ENCODE results near the gene ZNF263. TPM values are rescaled to one million over a fixed set of nuclear protein-coding genes. Genes with fewer than 3 reads are reported as not detected.

Gene ZNF263
- total RNA-seq, 1 experiment from 2014 or later: 106 TPM

- DNase-seq (ENCODE audit: low spot score): no peak
Observed at GRCh38 chr16:3317315-3317999, 34.2 kb downstream of the ZNF263 start.

DNA sequence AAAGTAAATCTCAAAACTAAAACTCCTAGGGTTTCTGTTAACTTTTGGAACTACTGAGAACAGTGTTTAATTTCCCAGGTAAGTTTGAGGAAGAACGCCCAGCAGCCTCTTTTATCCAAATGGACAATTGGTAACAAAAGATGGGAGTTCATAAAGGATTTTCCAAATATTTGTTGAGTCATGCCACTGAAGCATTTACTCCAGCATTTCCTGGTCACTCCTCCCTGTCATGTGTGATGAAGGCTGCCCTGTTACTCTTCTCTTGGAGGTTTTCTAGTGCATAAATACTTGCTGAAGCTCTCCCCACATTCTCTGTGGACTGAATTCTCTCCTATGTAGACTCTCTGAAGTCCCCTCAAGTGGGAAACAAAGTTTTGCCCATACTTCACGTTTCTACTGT lies 38.5 kb downstream of the ZNF263 start:
- DNase-seq (ENCODE audit: low spot score): no peak

GRCh38 chr16:3327514-3327913 lies 44.2 kb downstream of the ZNF263 start:
- DNase-seq (ENCODE audit: low spot score): no peak

DNA sequence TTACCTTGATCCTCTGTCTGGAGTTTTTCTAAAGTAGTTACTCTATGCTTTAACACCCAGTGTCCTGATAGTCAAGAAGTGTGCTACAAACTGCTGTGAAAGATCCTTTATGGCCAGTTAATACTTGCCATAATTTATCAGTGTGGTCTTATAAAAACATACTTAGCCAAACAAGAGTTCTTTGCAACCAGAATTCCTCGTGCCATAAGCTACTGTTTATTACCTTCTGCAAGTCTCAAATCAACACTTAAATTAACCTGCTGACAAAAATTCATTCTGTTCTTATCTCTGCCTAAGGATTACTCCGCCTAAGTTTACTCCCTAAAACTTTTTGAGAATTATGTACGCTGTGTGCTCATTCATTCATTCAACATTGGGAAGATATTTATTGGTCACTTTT lies 44.8 kb downstream of the ZNF263 start:
- DNase-seq (ENCODE audit: low spot score): no peak

DNA sequence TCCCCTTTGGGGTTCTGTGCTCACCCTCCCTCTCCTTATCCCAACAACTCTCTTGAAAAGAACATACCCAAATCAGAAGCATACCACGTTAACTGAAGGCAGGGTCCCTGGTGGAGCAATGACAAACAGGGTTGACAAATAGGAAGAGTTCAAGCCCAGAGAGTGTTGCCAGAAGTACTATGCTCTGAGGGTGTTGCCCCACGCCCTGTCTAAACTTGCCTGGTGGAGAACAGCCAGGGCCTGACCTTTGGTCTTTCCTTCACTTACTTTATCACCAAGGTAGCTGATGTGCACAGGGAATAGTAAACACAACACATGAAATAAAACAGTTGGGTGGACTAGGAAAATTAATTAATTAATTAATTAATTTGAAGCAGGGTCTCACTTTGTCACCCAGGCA lies 45.4 kb downstream of the ZNF263 start:
- DNase-seq (ENCODE audit: low spot score): no peak

Other genes with a start within 250 kb of the ZNF263 start
- 40.5 and 50.1 TPM in 2 replicates for gene BICDL2, start 246.5 kb upstream of the ZNF263 start, total RNA-seq (2014; rRNA removed; shearing (Covaris generic))
- 0.05 TPM in 1 of 2 replicates, not detected in the other for gene MMP25, start 236.9 kb upstream of the ZNF263 start, total RNA-seq (2014; rRNA removed; shearing (Covaris generic))
- gene IL32, start 217.9 kb upstream of the ZNF263 start, total RNA-seq (2014; rRNA removed; shearing (Covaris generic)): 5.0 and 8.5 TPM in 2 replicates
- not detected in 2 replicates for gene ZSCAN10, start 184.2 kb upstream of the ZNF263 start, total RNA-seq (2014; rRNA removed; shearing (Covaris generic))
- gene ZNF205, start 170.9 kb upstream of the ZNF263 start, total RNA-seq (2014; rRNA removed; shearing (Covaris generic)): 26.7 and 33.3 TPM in 2 replicates
- gene ZNF213, start 148.5 kb upstream of the ZNF263 start, total RNA-seq (2014; rRNA removed; shearing (Covaris generic)): 5.8 and 7.2 TPM in 2 replicates
- not detected in 2 replicates for gene OR1F1, start 95.3 kb upstream of the ZNF263 start, total RNA-seq (2014; rRNA removed; shearing (Covaris generic))
- gene ZNF200, start 48.3 kb upstream of the ZNF263 start, total RNA-seq (2014; rRNA removed; shearing (Covaris generic)): 5.6 and 8.6 TPM in 2 replicates
- 0.13 TPM in 1 of 2 replicates, not detected in the other for gene MEFV, start 26.9 kb upstream of the ZNF263 start, total RNA-seq (2014; rRNA removed; shearing (Covaris generic))
- not detected in 2 replicates for gene TIGD7, start 21.9 kb downstream of the ZNF263 start, total RNA-seq (2014; rRNA removed; shearing (Covaris generic))
- gene ZNF75A, start 22.0 kb downstream of the ZNF263 start, total RNA-seq (2014; rRNA removed; shearing (Covaris generic)): 0.41 and 0.91 TPM in 2 replicates
- gene OR2C1, start 72.4 kb downstream of the ZNF263 start, total RNA-seq (2014; rRNA removed; shearing (Covaris generic)): not detected in 2 replicates
- gene ZSCAN32, start 117.5 kb downstream of the ZNF263 start, total RNA-seq (2014; rRNA removed; shearing (Covaris generic)): 9.0 and 9.8 TPM in 2 replicates
- gene ZNF174, start 117.7 kb downstream of the ZNF263 start, total RNA-seq (2014; rRNA removed; shearing (Covaris generic)): 6.6 and 13.9 TPM in 2 replicates
- gene ZNF597, start 160.0 kb downstream of the ZNF263 start, total RNA-seq (2014; rRNA removed; shearing (Covaris generic)): 0.76 and 1.2 TPM in 2 replicates
- 19.4 and 20.3 TPM in 2 replicates for gene NAA60, start 160.2 kb downstream of the ZNF263 start, total RNA-seq (2014; rRNA removed; shearing (Covaris generic))
- not detected in 2 replicates for gene C16orf90, start 212.0 kb downstream of the ZNF263 start, total RNA-seq (2014; rRNA removed; shearing (Covaris generic))
- 1.1 and 2.1 TPM in 2 replicates for gene CLUAP1, start 217.5 kb downstream of the ZNF263 start, total RNA-seq (2014; rRNA removed; shearing (Covaris generic))